Calu3 (cell line): Measurements from ENCODE around the gene MACROD1. TPM values are rescaled to one million over a fixed set of nuclear protein-coding genes. Genes with fewer than 3 reads are reported as not detected.

ENCODE experiments used
- BruUV-seq: library from RNA; stranded (reverse); fragments of 400-500 nt; replicated peaks from 2 replicates; lab custom pipeline; 2021; lab: Mats Ljungman, UMichigan
- CTCF ChIA-PET: fragments of 300-600 bp; sonication (Branson Sonifier 250); formaldehyde crosslinking; loops from one replicate; lab custom pipeline; 2022; ENCODE audit warnings: antibody characterized with exemption; lab: Charles Lee
- DNase-seq: peaks from one replicate; pipeline ENCODE4 v3.0.0; 2022
- H3K27ac Mint-ChIP-seq: one replicate; pipeline ENCODE4 v1.8.0; 2022; ENCODE audit warnings: mixed read lengths; ENCODE audit not compliant: unreplicated experiment
- H3K27me3 Mint-ChIP-seq: one replicate; pipeline ENCODE4 v1.8.0; 2022; ENCODE audit warnings: mixed read lengths; ENCODE audit not compliant: unreplicated experiment
- H3K36me3 Mint-ChIP-seq: one replicate; pipeline ENCODE4 v1.8.0; 2022; ENCODE audit warnings: mild to moderate bottlenecking, moderate library complexity, mixed read lengths; ENCODE audit not compliant: insufficient read depth, unreplicated experiment
- H3K4me1 Mint-ChIP-seq: one replicate; pipeline ENCODE4 v1.8.0; 2022; ENCODE audit warnings: mild to moderate bottlenecking, low read depth, mixed read lengths; ENCODE audit not compliant: unreplicated experiment
- H3K4me3 Mint-ChIP-seq: one replicate; pipeline ENCODE4 v1.8.0; 2022; ENCODE audit warnings: mild to moderate bottlenecking, low read depth, moderate library complexity, mixed read lengths; ENCODE audit not compliant: unreplicated experiment
- H3K9me3 Mint-ChIP-seq: one replicate; pipeline ENCODE4 v1.8.0; 2022; ENCODE audit warnings: low read depth, mixed read lengths; ENCODE audit not compliant: unreplicated experiment
- intact Hi-C: fragments of 100-400 bp; cut with micrococcal nuclease; formaldehyde crosslinking; loops from one replicate; pipeline ENCODE4 v1.10.0; 2022; ENCODE audit not compliant: unreplicated experiment
- total RNA-seq: library from RNA; stranded (reverse); gene quantifications from 2 replicates; pipeline ENCODE4 v1.2.3, GENCODE V29; 2022
- TF ChIP-seq, protein P1 (sequence below): fragments of 200-600 bp; IDR thresholded peaks from one replicate; pipeline ENCODE4 v1.8.0; 2022; ENCODE audit warnings: antibody characterized with exemption; ENCODE audit not compliant: unreplicated experiment

Gene MACROD1
- total RNA-seq, 1 experiment from 2014 or later: 35.7 TPM

DNA sequence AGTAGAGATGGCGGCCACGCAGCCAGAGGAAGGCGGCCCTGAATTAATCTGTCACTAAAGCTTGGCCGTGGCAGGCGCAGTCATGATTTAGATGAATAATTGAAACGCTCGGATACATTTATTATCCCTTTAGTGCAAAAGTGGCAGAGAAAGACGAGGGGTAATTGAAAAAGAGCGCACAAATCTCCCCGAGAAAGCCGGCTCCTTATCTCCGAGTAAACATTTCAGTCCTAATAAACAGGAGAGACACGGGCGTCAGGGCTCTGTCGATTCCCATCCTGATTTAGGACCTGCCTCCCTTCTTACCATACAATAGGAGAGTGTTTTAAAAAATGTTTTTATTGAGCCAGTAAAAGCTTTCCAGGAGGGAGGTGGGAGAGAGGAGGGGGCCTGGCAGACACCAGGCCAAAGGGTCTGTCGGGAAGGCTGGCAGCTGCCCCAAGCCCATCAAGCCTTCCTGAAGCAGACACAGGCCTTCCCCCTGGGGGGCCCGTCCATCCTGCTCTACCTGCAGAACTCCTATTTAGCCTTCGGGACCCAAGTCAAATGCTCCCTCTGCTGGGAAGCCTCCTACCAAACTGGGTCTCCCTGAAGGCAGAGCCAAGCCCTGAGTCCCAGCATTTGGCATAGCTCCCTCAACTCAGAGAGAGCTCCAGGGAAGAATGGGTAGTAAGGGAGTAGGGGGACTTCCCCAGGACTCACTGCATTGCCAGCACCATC lies 156.8 kb downstream of the MACROD1 start:
- H3K36me3 Mint-ChIP-seq: peaks cover 31% of the 10 kb centered on the region
- H3K4me1 Mint-ChIP-seq: peaks cover 38% of the 10 kb centered on the region
- CTCF ChIA-PET: interaction anchor here (0.6 kb wide), 1 partner anchor 177 kb away, joined by 5 read pairs; the partner anchor contains the start of gene STIP1
- intact Hi-C loops: no loop called here
- TF ChIP-seq, protein P1, sequence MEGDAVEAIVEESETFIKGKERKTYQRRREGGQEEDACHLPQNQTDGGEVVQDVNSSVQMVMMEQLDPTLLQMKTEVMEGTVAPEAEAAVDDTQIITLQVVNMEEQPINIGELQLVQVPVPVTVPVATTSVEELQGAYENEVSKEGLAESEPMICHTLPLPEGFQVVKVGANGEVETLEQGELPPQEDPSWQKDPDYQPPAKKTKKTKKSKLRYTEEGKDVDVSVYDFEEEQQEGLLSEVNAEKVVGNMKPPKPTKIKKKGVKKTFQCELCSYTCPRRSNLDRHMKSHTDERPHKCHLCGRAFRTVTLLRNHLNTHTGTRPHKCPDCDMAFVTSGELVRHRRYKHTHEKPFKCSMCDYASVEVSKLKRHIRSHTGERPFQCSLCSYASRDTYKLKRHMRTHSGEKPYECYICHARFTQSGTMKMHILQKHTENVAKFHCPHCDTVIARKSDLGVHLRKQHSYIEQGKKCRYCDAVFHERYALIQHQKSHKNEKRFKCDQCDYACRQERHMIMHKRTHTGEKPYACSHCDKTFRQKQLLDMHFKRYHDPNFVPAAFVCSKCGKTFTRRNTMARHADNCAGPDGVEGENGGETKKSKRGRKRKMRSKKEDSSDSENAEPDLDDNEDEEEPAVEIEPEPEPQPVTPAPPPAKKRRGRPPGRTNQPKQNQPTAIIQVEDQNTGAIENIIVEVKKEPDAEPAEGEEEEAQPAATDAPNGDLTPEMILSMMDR: no peak
- H3K27ac Mint-ChIP-seq: no peak overlapping the region
- BruUV-seq: no TSS peak
- peaks cover 16% of the 10 kb centered on the region for H3K27me3 Mint-ChIP-seq
- no peak overlapping the region for H3K4me3 Mint-ChIP-seq
- DNase-seq: no peak
- no peaks in the 10 kb centered on the region for H3K9me3 Mint-ChIP-seq

DNA sequence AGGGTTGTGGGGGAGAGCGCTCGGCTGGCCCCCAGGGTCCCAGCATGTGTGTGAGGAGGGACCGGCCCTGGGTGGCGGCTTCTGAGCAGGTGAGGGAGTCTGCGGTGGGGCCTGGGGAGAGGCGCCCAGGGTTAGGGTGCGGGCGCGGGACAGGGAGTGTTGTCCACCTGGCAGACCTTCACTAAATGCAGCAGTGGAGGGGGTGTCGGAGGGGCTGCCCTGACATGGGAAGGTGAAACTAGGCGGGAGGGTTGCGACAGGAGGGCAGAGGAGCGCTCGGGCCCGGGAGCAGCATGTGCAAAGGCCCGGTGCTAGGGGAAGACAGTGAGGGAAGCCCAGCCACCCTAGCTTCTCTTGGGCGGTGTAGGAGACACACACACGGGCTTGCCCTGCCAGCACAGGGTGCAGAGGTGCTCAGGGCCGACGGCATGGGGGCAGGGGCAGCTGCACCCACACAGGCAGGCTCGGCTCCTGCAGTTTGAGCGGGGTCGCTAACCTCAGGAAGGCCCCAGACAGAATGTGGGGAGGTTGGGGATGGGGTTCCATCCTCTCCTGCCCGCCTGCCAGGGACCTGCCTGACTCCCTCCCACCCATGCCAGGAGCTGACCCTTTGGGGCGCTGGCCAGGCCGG lies 157.5 kb downstream of the MACROD1 start:
- Mint-ChIP-seq H3K27me3 (peaks cover 16% of the 10 kb centered on the region), H3K4me3 (peak overlapping the region; percentile 61), H3K9me3 (no peaks in the 10 kb centered on the region), H3K27ac (no peak overlapping the region), H3K4me1 (peaks cover 45% of the 10 kb centered on the region), H3K36me3 (peaks cover 37% of the 10 kb centered on the region)
- CTCF ChIA-PET: no interaction called here
- intact Hi-C loops: no loop called here
- TF ChIP-seq, protein P1: no peak
- DNase-seq: no peak
- BruUV-seq: no TSS peak

DNA sequence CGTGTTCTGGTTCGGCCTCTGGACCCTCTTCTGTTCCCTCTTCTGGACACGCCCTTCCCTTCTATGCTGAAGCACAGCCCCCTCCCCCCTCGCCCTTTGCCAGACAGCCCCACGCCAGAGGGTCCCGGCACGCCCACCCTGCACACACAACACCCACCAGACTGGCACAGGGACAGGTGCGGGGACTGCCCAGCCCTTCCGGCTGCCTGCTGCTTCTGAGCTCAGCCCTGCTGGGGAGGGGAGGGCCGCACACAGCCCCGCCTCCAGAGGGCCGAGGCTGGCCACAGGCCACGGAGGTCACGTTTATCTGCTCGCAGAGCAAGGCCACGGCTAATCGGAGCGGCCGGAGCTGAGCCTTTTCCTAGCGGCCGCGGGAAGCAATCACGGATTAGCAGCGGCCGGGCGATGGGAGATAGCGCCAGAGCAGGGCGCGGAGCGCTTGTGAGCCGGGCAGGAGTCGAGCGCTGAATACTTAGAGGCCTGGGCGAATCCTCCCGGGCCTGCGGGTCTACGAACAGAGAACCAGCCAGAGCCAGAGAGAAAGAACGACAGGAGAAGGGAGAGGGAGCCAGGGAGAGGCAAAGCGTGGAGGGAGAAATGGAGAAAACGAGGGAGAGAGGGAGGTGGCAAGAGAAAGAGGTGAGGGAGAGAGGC lies 158.2 kb downstream of the MACROD1 start:
- H3K36me3 Mint-ChIP-seq: peaks cover 37% of the 10 kb centered on the region
- CTCF ChIA-PET: interaction anchor here (0.5 to 0.7 kb wide), 3 partner anchors 214 to 1534 kb away, joined by 4 read pairs; no protein-coding TSS in a partner anchor
- intact Hi-C loops: no loop called here

DNA sequence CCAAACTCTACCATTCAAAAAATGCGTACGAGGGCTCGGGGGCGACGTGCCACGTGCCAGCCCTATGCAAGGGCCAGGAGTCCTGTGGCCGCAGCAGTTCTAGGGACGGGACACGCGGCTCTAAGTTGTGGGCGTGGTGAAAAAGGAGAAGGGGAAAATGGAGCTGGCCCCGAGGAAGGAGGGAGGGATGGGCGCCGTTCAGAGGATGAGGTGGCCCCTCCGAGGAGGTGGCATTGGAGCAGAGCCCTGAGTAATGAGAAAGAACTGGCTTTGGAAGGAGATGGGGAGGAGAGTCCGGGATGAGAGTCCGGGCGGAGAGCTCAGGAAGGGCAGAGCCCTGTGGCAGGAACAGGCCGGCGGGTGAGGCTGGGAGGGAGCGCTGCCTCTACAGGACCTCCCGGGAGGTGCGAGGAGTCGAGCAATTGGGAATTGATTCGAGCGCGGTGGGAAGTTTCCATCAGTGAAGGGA lies 158.7 kb downstream of the MACROD1 start:
- TF ChIP-seq, protein P1: no peak
- CTCF ChIA-PET: interaction anchor here (0.5 to 0.7 kb wide), 3 partner anchors 213 to 1533 kb away, joined by 4 read pairs; no protein-coding TSS in a partner anchor
- H3K4me3 Mint-ChIP-seq: peak overlapping the region; percentile 61
- DNase-seq: peak; percentile 35
- no TSS peak for BruUV-seq
- peaks cover 38% of the 10 kb centered on the region for H3K36me3 Mint-ChIP-seq
- intact Hi-C loops: no loop called here
- peak overlapping the region; percentile 72 for H3K27ac Mint-ChIP-seq
- no peaks in the 10 kb centered on the region for H3K9me3 Mint-ChIP-seq
- peaks cover 16% of the 10 kb centered on the region for H3K27me3 Mint-ChIP-seq
- H3K4me1 Mint-ChIP-seq: peaks cover 45% of the 10 kb centered on the region

More for the DNA sequence above, 158.2 kb downstream of the MACROD1 start:
- DNase-seq: peak; percentile 38
- H3K9me3 Mint-ChIP-seq: no peaks in the 10 kb centered on the region
- no TSS peak for BruUV-seq
- H3K4me3 Mint-ChIP-seq: peak overlapping the region; percentile 61
- H3K27me3 Mint-ChIP-seq: peaks cover 16% of the 10 kb centered on the region
- peaks cover 45% of the 10 kb centered on the region for H3K4me1 Mint-ChIP-seq
- H3K27ac Mint-ChIP-seq: peak overlapping the region; percentile 72
- TF ChIP-seq, protein P1: no peak
